HFFc6 (cell line): Measurements from ENCODE around the gene TICAM2. TPM values are rescaled to one million over a fixed set of nuclear protein-coding genes. Genes with fewer than 3 reads are reported as not detected.
A peak's percentile ranks its signal among the peaks of the same experiment; 100 is the strongest.

Experiments used
- DNase-seq: peaks from one replicate; pipeline ENCODE4 v3.0.0-alpha.2; 2018
- H3K27ac Mint-ChIP-seq: 2 replicates; pipeline ENCODE4 v1.8.0; 2020; ENCODE audit warnings: mild to moderate bottlenecking, mixed read lengths
- H3K27me3 Mint-ChIP-seq: 2 replicates; pipeline ENCODE4 v1.8.0; 2021; ENCODE audit warnings: mild to moderate bottlenecking, moderate library complexity, mixed read lengths; ENCODE audit not compliant: insufficient read depth
- H3K36me3 Mint-ChIP-seq: 2 replicates; pipeline ENCODE4 v1.8.0; 2021; ENCODE audit warnings: low read depth, mixed read lengths
- H3K4me1 Mint-ChIP-seq: 2 replicates; pipeline ENCODE4 v1.8.0; 2020; ENCODE audit warnings: low read depth, mixed read lengths
- H3K4me3 Mint-ChIP-seq: 2 replicates; pipeline ENCODE4 v1.8.0; 2020; ENCODE audit warnings: mild to moderate bottlenecking, moderate library complexity, mixed read lengths
- H3K9me3 Mint-ChIP-seq: 2 replicates; pipeline ENCODE4 v1.8.0; 2020; ENCODE audit warnings: mild to moderate bottlenecking, mixed read lengths
- total RNA-seq, 6 experiments: library from RNA; stranded (reverse); fragmentation: NEBNext Ultra II Directional; extraction: Animal tissue kit (Norgen Biotek cat#: 25700); gene quantifications; 2 replicates in 1 of 6; 3 replicates in 5 of 6; pipeline ENCODE4 v1.2.3, GENCODE V29; 2021
- TF ChIP-seq, protein P1 (sequence below): fragments of 200-600 bp; sonication (generic); IDR thresholded peaks from 2 replicates; pipeline ENCODE4 v1.5.0; 2021; ENCODE audit warnings: antibody characterized with exemption, mild to moderate bottlenecking

Gene TICAM2
- total RNA-seq, 6 experiments from 2014 or later = 8.3 to 15.9 (median 13.1) TPM

DNA sequence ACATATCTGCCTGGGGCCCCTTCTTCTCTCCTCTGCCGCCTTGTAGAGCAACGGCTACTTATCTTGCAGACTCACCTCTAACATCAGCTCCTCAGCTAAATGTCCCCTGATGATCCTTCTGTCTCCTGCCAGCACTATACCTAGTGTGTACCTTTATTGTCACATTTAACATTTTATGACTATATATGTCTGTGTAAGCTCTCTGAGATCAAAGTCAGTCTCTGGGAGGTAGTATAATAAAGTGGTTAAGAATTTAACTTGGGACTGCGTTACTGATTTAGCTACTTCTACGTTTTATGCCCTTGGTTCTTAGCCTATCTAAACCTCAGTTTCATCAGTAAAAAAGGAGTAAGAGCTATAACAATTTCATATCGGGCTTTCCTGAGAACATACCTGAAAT lies 21.4 kb upstream of the TICAM2 start:
- Mint-ChIP-seq H3K27ac (no peak overlapping the region), H3K4me3 (no peak overlapping the region), H3K36me3 (peaks cover 24% of the 10 kb centered on the region), H3K27me3 (no peaks in the 10 kb centered on the region), H3K9me3 (no peaks in the 10 kb centered on the region), H3K4me1 (peaks cover 12% of the 10 kb centered on the region; the same call in 1 of the 2 replicates)
- DNase-seq = no peak
- TF ChIP-seq, protein P1, sequence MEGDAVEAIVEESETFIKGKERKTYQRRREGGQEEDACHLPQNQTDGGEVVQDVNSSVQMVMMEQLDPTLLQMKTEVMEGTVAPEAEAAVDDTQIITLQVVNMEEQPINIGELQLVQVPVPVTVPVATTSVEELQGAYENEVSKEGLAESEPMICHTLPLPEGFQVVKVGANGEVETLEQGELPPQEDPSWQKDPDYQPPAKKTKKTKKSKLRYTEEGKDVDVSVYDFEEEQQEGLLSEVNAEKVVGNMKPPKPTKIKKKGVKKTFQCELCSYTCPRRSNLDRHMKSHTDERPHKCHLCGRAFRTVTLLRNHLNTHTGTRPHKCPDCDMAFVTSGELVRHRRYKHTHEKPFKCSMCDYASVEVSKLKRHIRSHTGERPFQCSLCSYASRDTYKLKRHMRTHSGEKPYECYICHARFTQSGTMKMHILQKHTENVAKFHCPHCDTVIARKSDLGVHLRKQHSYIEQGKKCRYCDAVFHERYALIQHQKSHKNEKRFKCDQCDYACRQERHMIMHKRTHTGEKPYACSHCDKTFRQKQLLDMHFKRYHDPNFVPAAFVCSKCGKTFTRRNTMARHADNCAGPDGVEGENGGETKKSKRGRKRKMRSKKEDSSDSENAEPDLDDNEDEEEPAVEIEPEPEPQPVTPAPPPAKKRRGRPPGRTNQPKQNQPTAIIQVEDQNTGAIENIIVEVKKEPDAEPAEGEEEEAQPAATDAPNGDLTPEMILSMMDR = no peak

DNA sequence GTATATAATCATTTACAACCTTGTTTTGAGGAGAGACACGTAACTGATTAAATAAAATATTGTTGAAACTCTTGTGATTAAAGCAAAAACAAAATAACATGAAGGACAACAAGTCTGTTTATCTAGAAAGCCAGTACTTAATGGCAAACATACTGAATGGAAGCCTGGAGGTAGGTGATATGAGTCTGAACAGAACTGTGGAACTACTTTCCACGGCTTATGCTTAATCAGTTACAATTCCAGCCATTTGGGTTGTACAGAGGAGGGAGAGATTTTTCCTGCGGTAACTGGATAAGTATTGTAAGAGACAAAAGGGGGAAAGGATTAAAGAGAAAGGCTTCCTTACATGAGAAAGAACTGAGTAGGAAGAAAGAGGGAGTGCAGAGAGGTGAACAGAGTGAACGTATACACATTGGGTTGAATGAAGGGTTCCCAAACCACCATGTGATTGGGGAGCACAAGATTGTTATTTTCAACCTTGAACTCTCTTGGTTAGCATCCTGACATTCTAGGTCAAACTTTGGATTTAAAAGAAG lies 19.2 kb upstream of the TICAM2 start:
- DNase-seq = no peak
- H3K9me3 Mint-ChIP-seq = no peaks in the 10 kb centered on the region
- H3K4me3 Mint-ChIP-seq = peak overlapping the region; percentile 2; the same call in 1 of the 2 replicates
- no peak overlapping the region for H3K27ac Mint-ChIP-seq
- no peaks in the 10 kb centered on the region for H3K27me3 Mint-ChIP-seq
- peaks cover 11% of the 10 kb centered on the region for H3K4me1 Mint-ChIP-seq
- TF ChIP-seq, protein P1 = no peak
- H3K36me3 Mint-ChIP-seq = peaks cover 31% of the 10 kb centered on the region

DNA sequence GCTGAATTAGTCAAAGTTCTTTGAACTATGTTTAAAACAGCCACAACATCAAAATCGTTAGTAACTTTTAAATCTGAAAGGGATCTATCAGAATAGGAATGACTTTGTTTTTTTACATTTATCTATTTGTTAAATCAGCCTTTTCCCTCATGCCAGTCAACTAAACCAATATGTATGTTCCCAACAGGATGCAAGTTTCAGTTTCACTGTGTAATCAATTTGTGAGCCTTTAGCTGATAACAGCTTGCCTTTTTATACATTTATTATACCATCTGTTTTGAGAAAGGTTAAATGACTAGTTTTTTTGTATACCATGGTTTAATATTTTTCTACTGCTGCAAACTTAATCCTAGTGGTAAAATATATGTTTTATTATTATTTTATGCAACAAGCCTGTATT lies 14.6 kb upstream of the TICAM2 start:
- H3K27ac Mint-ChIP-seq = no peak overlapping the region
- TF ChIP-seq, protein P1 = no peak
- no peaks in the 10 kb centered on the region for H3K27me3 Mint-ChIP-seq
- H3K36me3 Mint-ChIP-seq = peaks cover 38% of the 10 kb centered on the region
- H3K4me1 Mint-ChIP-seq = peaks cover 14% of the 10 kb centered on the region
- no peaks in the 10 kb centered on the region for H3K9me3 Mint-ChIP-seq
- no peak overlapping the region for H3K4me3 Mint-ChIP-seq
- no peak for DNase-seq

DNA sequence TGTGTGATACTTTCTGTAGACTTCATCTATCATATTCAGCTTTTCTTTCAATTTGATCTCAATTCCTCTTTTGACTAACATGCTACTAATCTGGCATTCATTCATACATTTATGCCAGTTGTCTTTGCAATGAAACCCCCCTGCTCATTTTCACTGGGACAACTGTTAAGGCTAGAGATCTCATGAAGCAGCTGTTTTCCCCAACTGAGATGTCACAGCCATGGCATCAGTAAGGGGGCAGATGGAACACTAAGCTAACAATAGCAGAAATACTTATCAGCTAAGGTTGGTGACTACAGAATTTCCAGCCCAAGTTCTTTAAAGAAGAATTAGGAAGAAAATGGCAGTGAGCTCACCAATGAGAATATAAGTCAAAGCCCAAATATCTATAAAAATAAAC lies 14.2 kb upstream of the TICAM2 start:
- H3K27ac Mint-ChIP-seq = no peak overlapping the region
- H3K4me3 Mint-ChIP-seq = no peak overlapping the region
- H3K4me1 Mint-ChIP-seq = peaks cover 12% of the 10 kb centered on the region
- TF ChIP-seq, protein P1 = no peak
- peaks cover 38% of the 10 kb centered on the region for H3K36me3 Mint-ChIP-seq
- no peaks in the 10 kb centered on the region for H3K9me3 Mint-ChIP-seq
- no peaks in the 10 kb centered on the region for H3K27me3 Mint-ChIP-seq
- DNase-seq = no peak

DNA sequence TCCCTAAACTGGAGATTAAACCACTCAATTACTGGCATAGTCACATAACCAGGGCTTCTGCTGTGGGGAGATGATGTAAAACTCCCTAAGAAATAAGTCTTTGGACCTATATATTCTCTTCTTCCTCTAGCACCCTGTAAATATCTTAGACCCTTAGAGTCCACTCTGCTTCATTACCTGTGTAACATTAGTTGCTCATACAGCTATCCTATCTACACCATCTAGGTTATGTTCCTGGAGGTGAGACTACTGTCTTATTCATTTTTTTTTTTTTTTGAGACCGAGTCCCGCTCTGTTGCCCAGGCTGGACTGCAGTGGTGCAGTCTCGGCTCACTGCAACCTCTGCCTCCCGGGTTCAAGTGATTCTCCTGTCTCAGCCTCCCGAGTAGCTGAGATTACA lies 9.6 kb upstream of the TICAM2 start:
- Mint-ChIP-seq H3K27ac (no peak overlapping the region), H3K36me3 (peaks cover 26% of the 10 kb centered on the region), H3K27me3 (no peaks in the 10 kb centered on the region), H3K4me1 (peaks cover 6% of the 10 kb centered on the region; the same call in 1 of the 2 replicates), H3K9me3 (no peaks in the 10 kb centered on the region), H3K4me3 (no peak overlapping the region)
- TF ChIP-seq, protein P1 = no peak
- DNase-seq = no peak

DNA sequence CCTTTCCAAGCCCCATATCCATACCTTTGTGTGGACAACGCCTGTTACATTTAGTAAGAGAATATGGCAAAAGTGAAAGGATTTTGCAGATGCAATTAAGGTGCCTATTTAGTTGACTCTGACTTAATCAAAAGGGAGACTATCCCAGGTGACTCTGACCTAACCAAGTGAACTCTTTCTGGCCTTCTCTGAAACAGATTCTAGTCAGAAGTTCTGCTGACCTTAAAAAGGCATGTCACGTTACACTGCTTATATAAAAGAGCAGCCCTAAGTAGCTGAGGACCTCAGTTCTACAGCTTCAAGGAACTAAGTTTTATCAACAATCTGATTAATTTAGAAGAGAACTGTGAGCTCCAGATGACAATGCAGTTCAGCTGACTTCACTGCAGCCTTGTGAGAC lies 5.7 kb upstream of the TICAM2 start:
- no peak overlapping the region for H3K4me3 Mint-ChIP-seq
- H3K27ac Mint-ChIP-seq = no peak overlapping the region
- TF ChIP-seq, protein P1 = no peak
- H3K27me3 Mint-ChIP-seq = no peaks in the 10 kb centered on the region
- peaks cover 11% of the 10 kb centered on the region for H3K4me1 Mint-ChIP-seq
- DNase-seq = no peak
- H3K36me3 Mint-ChIP-seq = peaks cover 40% of the 10 kb centered on the region
- no peaks in the 10 kb centered on the region for H3K9me3 Mint-ChIP-seq
